ENCODE data around the gene POPDC2.
"Not testable (repeated sequence)": the region's sequence is repeated elsewhere in the genome, so short reads cannot be mapped to it uniquely, and the experiment has no call there.

The POPDC2 gene, protein sequence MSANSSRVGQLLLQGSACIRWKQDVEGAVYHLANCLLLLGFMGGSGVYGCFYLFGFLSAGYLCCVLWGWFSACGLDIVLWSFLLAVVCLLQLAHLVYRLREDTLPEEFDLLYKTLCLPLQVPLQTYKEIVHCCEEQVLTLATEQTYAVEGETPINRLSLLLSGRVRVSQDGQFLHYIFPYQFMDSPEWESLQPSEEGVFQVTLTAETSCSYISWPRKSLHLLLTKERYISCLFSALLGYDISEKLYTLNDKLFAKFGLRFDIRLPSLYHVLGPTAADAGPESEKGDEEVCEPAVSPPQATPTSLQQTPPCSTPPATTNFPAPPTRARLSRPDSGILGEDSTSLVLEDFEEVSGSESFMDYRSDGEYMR

DNA sequence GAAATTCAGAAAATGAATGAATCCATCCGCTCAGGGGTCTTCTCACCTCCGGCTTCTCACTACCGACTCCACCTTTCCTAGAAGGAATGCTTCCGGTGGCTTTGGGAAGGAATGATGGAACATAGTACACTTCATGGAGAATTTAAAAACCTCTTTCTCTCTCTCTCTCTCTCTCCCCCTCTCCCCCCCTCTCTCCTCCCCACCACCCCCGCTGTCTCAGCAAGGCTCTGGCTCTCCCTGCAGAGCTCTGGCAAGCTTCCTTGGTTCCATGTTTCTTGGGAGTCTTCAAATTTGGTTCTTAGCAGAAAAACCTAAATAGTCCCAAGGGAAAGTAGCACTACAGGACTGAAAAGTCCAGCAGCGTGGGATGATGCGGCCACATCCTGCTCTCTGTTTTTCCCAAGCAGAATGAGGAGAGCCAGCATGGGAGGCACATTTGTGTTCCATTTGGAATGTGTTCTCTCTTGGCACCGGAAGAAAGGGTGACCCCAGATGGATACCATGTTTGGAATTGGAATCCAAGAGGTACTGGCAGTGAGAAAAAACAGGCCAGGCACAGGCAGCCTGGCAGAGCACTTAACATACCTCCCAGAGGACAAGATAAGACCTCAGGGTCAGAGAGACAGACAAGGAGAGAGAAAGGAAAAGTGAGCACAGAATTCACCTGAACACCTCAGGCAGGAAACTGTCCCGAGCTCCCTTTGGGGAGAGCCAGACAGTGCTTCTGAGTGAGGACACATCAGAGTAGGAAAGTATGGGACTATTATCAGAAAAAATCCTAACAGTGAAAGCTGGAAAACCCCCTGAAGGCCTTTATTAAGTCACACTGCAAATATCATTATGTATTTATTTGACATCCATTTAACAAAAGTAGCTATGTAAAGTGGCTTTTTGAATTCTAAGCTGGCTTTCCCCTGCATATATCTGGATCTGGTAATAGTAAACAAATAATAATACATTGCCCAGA lies at the start of gene POPDC2:
POPDC2 (minus strand) TSS at position 116 of the 967 bp plus-strand sequence. CDS start 166 bp downstream, outside the sequence.
- Mint-ChIP-seq H3K27me3 (no peaks in the 10 kb centered on the region), H3K27ac (no peak within 1 kb of the TSS), H3K36me3 (ENCODE audit: low read depth) (no peaks in the 10 kb centered on the region), H3K9me3 (no peaks in the 10 kb centered on the region), H3K4me1 (ENCODE audit: low read depth) (peaks cover 15% of the 10 kb centered on the region), H3K4me3 (no peak within 1 kb of the TSS)

DNA sequence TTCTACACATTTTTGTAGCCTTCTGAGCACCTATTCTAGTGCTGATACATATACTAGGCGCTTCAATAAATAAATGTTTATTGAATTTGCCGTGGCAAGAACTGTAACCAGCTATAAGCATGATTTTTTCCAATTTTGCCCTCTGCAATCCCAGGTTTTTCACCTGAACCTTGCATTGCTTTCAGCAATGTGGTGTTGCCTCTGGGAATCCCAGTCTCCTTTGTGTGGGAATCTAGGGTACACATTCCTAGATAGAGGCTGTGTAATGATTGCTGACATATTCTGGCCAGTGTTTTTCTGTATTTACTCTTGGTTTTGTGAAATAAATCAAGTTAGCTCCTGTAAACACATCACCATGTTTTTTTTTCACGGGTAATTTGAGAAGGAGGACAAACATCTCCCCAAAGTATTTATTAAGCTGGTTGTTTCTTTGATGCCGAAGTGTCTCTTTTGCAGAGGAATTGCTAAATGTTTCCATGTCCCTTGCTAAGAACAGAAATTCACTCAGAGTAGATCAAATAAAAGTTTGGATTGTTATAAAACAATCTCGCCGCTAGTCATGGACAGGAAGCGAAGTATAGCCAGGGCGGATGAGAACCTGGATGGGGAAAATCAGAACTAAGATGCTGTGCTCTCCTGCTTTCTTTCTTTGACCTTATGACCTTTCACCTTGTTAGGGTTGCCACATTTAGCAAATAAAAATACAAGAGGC lies 43.6 kb upstream of the POPDC2 start:
- Mint-ChIP-seq H3K36me3 (ENCODE audit: low read depth) (peaks cover 4% of the 10 kb centered on the region), H3K4me1 (ENCODE audit: low read depth) (peaks cover 45% of the 10 kb centered on the region), H3K27me3 (peaks cover 9% of the 10 kb centered on the region), H3K9me3 (peaks cover 11% of the 10 kb centered on the region), H3K27ac (no peak overlapping the region), H3K4me3 (peak overlapping the region; percentile 67)

DNA sequence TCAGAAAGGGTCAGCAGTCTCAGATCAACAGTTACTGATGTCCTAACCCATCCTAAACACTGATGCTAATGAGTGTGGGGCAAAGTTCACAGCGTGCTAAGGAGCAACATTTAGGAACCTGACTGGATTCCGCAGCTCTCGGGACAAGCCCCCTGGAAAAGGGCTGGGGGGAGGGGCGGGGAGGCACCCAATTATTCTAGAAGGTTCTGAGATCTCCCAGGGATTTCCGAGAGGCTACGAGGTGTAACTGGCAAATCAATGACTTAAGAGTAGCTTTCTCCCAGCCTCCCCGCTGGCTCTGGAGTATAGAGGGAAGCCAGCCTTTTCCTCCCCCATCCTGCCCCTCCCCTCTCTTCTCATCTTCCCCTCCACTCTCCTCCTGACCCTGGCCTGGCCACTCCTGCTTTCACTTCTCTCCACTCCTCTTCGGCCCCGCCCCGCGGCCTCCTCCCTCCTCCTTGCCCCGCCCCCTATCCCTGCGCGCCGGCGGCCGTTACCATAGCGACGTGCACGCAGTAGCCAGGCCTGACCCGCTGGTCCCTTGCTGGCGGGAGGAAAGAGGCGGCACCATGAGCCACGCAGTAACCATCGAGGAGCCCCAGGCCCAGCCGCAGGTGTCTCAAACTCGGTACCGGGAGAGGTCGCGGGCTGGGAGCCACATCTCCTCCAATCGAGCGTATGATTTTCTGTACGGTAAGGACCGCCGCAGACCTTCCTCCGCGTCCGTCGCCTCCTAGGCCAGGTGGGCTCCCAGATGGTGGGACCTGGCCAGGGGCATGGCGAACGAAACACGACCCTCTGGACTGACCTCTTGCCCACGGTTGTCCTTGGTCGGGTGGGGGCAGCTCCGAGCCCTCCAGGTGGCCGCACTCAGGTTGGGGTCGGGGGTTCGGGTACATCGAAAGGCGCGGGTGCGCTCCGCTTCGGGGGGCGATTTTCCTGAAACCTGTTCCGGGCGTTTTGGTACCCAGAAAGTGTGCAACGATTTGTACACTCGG lies 42.4 kb upstream of the POPDC2 start, which contains the start of gene CFAP91:
CFAP91 (plus strand) TSS at position 493 of the 998 bp plus-strand sequence; CDS start at position 570, 77 bp downstream.
- Mint-ChIP-seq H3K4me1 (ENCODE audit: low read depth) (peaks cover 45% of the 10 kb centered on the region), H3K9me3 (peaks cover 11% of the 10 kb centered on the region), H3K36me3 (ENCODE audit: low read depth) (peaks cover 4% of the 10 kb centered on the region), H3K4me3 (peak within 1 kb of the TSS; percentile 67), H3K27me3 (peaks cover 9% of the 10 kb centered on the region), H3K27ac (no peak within 1 kb of the TSS)

DNA sequence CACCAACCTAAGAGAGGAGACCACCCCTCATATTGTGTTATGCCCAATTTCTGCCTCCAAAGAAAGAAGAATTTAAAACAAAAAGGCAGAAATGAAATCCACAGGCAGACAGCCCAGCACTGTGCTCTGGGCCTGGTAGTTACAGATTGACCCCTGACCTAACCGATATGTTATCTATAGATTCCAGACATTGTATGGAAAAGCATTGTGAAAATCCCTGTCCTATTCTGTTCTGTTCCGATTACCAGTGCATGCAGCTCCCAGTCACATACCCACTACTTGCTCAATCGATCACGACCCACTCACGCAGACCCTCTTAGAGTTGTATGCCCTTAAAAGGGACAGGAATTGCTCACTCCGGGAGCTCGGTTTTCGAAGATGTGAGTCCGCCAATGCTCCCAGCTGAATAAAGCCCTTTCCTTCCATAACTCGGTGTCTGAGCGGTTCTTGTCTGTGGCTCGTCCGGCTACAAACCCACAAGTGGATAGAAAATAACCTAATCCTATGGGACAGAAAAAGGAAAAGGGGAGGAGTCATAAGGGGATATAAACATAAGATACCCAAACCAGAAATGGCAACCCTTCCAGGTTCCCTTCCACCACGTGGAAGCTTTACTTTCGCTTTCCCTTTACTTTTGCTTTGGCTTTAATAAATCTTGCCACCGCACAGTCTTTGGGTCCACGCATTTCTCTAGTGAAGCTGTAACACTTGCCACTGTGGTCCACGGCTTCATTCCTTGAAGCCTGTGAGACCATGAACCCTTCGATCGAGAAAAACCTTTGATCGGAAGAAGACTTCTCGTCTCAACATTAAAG lies 40.7 kb upstream of the POPDC2 start:
- peaks cover 9% of the 10 kb centered on the region for H3K27me3 Mint-ChIP-seq
- H3K9me3 Mint-ChIP-seq, result peaks cover 11% of the 10 kb centered on the region
- peak overlapping the region; percentile 38 for H3K4me3 Mint-ChIP-seq
- peaks cover 4% of the 10 kb centered on the region for H3K36me3 Mint-ChIP-seq (ENCODE audit: low read depth)
- peak overlapping the region; percentile 88 for H3K27ac Mint-ChIP-seq
- peaks cover 45% of the 10 kb centered on the region for H3K4me1 Mint-ChIP-seq (ENCODE audit: low read depth)

DNA sequence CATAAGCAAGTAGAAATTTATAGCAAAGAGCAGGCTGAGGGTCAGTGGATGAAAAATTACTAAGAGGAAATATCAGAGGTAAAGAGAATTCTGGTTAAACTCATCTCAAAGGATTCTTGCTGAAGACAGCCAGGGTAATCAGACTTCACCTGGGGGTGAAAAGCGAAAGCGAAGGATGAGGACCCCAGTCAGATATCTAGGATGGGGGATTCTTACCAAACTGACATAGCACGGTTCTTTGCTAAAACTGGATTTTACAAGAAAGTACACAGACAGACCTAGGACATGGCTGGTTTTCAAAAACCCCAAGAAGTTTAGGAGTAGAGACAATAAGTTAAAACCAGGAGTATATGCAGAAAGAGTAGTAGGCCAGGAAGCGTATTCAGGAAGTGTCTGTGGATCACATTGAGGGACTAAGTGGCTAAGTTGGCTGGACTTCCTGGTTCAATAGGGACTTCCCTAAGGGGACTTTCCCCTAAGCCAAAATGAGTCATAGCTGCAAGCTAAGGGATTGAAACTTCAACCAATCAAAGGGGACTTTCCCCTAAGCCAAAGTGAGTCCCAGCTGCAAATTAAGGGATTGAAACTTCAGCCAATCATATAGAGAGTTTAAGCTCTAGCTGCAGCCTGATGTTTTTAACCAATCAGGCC lies 40.0 kb upstream of the POPDC2 start:
- H3K36me3 Mint-ChIP-seq (ENCODE audit: low read depth), result peaks cover 4% of the 10 kb centered on the region
- peaks cover 45% of the 10 kb centered on the region for H3K4me1 Mint-ChIP-seq (ENCODE audit: low read depth)
- peaks cover 11% of the 10 kb centered on the region for H3K9me3 Mint-ChIP-seq
- peaks cover 9% of the 10 kb centered on the region for H3K27me3 Mint-ChIP-seq
- peak overlapping the region; percentile 88 for H3K27ac Mint-ChIP-seq
- H3K4me3 Mint-ChIP-seq, result peak overlapping the region; percentile 38

DNA sequence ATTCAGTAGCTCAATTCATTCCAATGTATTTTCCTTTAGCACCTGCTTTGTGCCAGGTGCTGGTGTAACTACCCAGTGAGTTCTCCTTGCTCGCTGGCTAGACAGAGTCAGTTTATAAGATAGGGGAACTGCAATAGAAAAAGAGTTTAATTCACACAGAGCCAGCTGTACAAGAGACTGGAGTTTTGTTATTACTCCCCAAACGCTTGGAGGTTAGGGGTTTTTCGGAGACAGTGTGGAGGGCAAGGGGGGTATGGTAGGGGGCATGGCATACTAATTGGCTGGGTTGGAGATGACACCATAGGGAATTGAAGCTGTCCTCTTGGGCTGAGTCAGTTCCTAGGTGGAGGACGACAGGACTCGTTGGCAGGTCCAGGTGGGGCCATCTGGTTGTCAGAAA lies 37.0 kb upstream of the POPDC2 start:
- H3K27me3 Mint-ChIP-seq, result peaks cover 4% of the 10 kb centered on the region
- H3K4me3 Mint-ChIP-seq, result no peak overlapping the region
- H3K36me3 Mint-ChIP-seq (ENCODE audit: low read depth), result peaks cover 4% of the 10 kb centered on the region
- H3K27ac Mint-ChIP-seq, result peak overlapping the region; percentile 31
- peaks cover 11% of the 10 kb centered on the region for H3K9me3 Mint-ChIP-seq
- peaks cover 32% of the 10 kb centered on the region for H3K4me1 Mint-ChIP-seq (ENCODE audit: low read depth)

DNA sequence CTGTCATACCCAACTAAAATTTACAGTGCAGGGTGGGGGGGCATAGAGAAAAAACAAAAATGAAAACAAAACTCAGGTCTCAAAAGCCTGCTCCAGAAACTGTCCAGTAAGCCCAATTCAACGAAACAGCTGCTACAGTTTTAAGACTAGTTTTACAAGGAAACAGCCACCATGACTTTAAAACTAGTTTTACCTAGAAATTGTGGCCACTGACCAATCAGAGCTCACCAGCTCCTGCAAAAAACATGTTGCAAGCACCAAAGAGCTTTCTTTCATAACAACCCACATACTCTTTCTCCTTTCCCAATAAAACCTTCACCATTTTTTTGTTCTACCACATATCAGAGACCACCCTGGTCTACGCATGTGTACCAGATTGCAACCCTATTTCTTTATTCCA lies 35.1 kb upstream of the POPDC2 start:
- H3K27me3 Mint-ChIP-seq, result peaks cover 4% of the 10 kb centered on the region
- H3K9me3 Mint-ChIP-seq, result peaks cover 5% of the 10 kb centered on the region
- no peaks in the 10 kb centered on the region for H3K36me3 Mint-ChIP-seq (ENCODE audit: low read depth)
- H3K27ac Mint-ChIP-seq, result no peak overlapping the region
- H3K4me1 Mint-ChIP-seq (ENCODE audit: low read depth), result peaks cover 13% of the 10 kb centered on the region
- H3K4me3 Mint-ChIP-seq, result no peak overlapping the region

DNA sequence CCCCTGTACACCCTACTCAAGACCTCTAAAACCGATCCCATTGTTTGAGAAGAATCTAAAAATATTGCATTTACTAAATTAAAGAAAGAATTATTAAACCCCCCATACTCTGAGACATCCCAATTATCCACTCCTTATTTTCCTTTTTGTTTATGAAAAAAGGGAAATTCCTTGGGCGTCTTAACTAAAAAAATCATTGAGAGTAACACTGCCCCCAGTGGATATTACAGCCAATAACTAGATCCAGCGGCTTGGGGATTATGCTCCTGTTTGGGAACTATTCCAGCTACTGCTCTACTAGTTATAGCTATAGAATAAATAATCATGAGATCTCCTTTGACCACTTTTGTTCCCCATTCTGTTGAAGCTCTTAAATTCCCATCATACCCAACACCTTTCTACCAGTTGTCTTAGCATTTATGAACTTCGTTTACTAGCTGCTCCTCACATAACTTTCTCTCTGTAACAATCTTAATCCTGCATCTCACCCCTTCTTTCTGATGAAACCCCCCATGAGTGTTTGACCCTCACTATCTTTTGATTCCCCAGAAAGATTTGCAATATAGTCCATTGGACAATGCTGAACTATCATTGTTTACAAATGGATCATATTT lies 29.8 kb upstream of the POPDC2 start:
- Mint-ChIP-seq H3K9me3 (peaks cover 6% of the 10 kb centered on the region), H3K4me3 (no peak overlapping the region)

DNA sequence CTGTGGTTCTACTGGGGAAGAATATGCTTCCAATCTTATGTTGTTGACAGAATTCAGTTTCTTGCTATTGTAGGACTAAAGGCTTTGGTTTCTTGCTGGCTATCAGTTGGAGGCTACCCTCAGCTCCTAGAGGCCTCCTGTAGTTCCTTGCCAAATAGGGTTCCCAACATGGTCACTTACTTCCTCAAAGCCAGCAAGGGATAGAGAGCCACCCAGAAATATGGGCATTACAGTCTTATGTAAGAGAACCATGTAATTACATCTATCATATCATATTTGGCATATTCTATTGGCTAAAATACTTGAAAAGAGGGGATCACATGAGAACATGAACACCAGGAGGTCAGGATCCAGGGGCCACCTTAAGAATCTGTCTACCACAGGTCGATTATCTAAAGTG lies 23.0 kb upstream of the POPDC2 start:
- Mint-ChIP-seq H3K27ac (no peak overlapping the region), H3K4me1 (ENCODE audit: low read depth) (no peaks in the 10 kb centered on the region), H3K4me3 (no peak overlapping the region), H3K9me3 (peaks cover 6% of the 10 kb centered on the region), H3K27me3 (peaks cover 8% of the 10 kb centered on the region), H3K36me3 (ENCODE audit: low read depth) (no peaks in the 10 kb centered on the region)

More for the DNA sequence above, 29.8 kb upstream of the POPDC2 start:
- peaks cover 12% of the 10 kb centered on the region for H3K27me3 Mint-ChIP-seq
- no peaks in the 10 kb centered on the region for H3K4me1 Mint-ChIP-seq (ENCODE audit: low read depth)
- H3K36me3 Mint-ChIP-seq (ENCODE audit: low read depth), result no peaks in the 10 kb centered on the region
- no peak overlapping the region for H3K27ac Mint-ChIP-seq

DNA sequence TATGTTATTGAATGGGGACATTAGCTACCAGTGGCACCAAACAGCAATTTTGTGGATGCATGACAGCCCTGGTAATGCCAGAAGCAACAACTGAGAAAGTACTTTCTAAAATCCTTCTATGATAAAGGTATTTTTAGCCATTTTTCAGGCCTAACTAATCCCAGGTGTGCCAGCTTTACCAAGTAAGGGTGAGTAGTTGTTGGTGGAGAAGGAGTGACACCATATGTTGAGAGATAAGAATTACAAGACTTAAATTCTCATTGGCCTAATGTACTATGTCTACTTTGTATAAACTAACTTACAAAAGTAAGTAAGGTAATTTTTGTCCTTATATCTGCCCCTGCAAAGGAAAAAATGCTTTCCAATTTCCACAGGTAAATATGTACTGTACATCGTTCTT lies 20.9 kb upstream of the POPDC2 start:
- Mint-ChIP-seq H3K4me1 (ENCODE audit: low read depth) (peaks cover 12% of the 10 kb centered on the region), H3K27me3 (no peaks in the 10 kb centered on the region), H3K36me3 (ENCODE audit: low read depth) (no peaks in the 10 kb centered on the region), H3K9me3 (no peaks in the 10 kb centered on the region), H3K27ac (no peak overlapping the region), H3K4me3 (no peak overlapping the region)

DNA sequence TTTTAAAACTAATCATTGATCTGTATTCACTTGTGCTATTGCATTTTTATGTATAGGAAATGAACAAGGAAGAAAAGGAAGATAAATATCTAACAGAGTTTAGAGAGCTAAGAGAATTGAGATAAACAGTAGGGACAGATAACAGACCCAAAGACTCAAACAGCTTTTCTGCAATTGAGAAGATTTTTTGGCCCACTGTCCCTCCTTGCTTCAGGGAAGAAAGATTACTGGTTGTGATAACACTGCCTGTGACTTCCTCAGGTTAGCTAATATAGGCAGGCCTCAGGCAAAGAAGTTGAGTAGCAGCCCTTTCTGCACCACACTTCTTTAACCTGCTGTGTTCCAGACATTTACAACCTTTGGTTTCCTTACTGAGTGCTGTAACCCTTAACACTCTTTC lies 19.5 kb upstream of the POPDC2 start:
- Mint-ChIP-seq H3K36me3 (ENCODE audit: low read depth) (peaks cover 4% of the 10 kb centered on the region), H3K27ac (no peak overlapping the region), H3K4me1 (ENCODE audit: low read depth) (peaks cover 26% of the 10 kb centered on the region), H3K4me3 (no peak overlapping the region), H3K27me3 (no peaks in the 10 kb centered on the region), H3K9me3 (no peaks in the 10 kb centered on the region)

DNA sequence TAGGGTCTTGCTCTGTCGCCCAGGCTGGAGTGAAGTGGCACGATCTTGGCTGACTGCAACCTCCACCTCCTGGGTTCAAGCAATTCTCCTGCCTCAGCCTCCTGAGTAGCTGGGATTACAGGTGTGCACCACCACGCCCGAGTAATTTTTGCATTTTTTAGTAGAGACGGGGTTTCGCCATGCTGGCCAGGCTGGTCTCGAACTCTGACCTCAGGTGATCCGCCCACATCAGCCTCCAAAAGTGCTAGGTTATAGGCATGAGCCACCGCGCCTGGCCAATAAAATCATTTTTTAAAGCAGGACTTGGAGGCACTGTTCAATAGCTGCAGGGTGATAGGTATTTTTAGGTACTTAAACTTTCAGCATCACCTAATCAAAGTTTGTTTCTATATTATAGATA lies 17.8 kb upstream of the POPDC2 start:
- Mint-ChIP-seq H3K4me1 (ENCODE audit: low read depth) (peaks cover 32% of the 10 kb centered on the region), H3K36me3 (ENCODE audit: low read depth) (peaks cover 21% of the 10 kb centered on the region)
- H3K4me3 Mint-ChIP-seq, H3K9me3 Mint-ChIP-seq, H3K27ac Mint-ChIP-seq, H3K27me3 Mint-ChIP-seq: not testable (repeated sequence)
